SKM-1 (cell line): ENCODE measurements around the gene CCDC169.
"Not testable (repeated sequence)": the region's sequence is repeated elsewhere in the genome, so short reads cannot be mapped to it uniquely, and the experiment has no call there.

Experiments used
- DNase-seq: peaks from one replicate; lab custom pipeline; 2025; ENCODE audit not compliant: unreplicated experiment; lab: John Stamatoyannopoulos, UW

Gene CCDC169

DNA sequence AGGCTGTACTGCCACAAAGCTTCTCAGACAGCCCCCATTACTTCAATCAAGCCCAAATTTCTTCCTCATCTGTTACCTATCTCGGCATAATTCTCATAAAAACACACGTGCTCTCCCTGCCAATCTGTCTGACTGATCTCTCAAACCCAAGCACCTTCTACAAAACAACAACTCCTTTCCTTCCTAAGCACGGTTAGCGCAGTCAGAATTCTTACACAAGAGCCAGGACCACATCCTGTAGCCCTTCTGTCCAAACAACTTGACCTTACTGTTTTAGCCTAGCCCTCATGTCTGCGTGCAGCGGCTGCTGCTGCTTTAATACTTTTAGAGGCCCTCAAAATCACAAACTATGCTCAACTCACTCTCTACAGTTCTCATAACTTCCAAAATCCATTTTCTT is 22.2 kb upstream of the CCDC169 start:
- DNase-seq = not testable (repeated sequence)

DNA sequence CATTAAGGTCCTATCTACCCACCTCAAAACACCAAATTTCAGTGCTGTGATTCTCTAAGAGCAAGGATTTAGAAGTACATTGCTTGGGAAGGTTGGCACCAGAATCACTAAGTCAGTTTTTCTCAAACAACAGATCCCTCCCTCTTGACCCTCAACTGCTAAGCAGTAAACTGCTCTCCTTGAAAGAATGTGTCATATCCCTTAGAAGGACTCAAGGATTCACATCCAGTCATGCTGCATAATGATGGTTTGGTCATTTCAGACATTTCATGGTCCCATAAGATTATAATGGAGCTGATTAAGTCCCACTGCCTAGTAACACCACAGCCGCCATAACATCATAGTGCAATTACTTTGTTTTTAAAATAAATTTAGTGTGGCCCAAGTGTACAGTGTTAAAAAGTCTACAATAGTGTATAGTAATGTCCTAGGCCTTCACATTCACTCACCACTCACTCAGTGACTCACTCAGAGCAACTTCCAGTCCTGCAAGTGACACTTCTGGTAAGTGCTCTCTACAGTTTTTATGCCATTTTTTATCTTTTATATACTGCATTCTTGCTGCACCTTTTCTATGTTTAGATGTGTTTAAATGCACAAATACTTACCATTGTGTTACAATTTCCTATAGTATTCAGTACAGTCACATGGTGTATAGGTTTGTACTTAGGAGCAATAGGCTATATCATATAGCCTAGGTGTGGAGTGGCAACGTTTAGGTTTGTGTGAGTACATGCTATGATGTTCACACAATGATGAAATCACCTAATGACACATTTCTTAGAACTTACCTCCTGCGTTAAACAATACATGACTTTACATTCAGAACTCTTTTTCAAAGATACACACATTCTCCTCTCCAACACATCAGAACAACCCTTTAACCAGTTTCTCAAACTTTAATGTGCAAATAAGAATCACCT is 15.7 kb upstream of the CCDC169 start:
- DNase-seq = no peak

DNA sequence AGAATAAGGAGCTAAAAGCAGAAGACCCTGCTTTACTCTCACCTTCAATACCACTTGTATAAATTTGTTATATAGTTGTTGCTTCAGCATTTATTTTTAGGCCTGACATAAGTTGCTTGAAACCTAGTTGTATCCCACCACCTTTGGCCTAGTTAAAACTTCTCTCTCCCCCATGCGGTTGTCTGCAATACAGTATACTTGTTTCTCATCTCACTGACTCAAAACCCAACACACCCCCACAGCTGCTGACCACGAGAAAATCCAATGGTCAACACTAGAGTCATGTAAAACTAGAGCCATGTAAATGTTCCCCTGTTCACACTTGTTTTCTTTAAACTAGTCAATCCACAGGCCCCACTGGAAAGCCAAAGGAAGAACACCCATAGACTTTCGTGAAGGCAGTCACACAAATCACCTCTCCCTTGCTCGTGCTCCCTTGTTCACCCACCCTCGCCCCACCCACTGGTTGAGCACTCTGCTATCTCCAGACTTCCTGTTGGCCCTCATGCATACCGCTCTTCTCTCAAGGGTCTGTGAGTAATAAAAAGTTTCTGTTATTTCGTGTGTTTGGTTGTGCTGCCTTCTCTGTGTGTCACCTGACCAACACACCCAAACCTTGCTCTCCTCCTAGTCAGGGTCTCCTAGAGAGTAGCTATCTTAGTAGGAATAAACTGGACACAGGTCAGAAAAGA is 12.9 kb upstream of the CCDC169 start:
- DNase-seq = no peak

DNA sequence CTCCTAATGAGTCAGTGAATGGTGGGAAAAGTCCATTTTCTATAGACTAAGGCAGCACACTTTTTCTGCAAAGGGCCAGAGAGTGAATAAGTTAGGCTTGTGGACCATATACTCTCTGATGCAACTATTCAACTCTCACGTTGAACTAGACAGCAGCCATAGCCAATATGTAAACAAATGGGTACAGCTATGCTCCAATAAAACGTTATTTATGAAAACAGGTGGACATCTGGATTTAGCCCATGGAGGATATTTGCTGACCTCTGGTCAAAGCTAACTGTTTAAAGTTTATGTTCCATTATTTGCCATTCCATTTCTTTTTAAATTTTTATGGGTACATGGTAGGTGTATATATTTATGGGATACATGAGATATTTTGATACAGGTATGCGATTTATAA is 4.7 kb upstream of the CCDC169 start:
- no peak for DNase-seq

DNA sequence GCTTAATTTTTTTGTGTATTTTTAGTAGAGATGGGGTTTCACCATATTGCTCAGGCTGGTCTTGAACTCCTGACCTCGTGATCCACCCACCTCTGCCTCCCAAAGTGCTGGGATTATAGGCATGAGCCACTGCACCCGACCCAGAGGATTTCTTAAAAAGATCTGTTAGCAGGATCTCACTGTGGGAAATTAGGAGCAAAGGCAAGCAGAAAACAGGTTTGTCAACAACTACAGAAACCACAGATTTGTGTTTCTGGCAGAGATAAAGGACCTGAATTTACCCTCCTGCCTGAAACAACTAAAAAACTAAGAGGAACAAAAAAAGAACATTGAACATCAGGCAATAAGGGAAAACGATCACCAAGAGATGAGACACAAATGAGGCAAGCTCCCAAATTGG is 1.9 kb upstream of the CCDC169 start:
- DNase-seq = not testable (repeated sequence)

DNA sequence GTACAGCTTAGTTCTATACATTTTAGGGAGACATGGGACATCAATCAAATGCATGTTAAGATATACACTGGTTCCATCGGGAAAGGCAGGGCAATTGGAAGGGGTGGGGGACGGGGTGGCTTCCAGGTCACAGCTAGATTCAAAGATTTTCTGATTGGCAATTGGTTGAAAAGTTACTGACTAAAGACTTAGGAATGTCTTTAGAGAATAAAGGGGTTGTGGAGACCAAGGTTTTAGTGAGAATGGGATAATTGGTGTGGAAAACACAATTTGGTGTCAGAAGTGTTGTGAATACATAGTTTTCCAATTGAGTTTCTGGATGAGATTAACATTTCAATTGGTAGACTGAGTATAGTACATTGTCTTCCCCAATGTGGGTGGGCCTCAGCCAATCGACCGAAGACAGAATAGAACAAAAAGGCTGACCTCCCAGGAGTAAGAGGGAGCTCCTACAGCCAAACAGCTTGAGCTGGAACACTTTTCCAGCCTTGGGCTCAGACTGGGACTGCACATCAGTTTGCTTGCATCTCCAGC is 988 bp upstream of the CCDC169 start:
- DNase-seq = no peak

DNA sequence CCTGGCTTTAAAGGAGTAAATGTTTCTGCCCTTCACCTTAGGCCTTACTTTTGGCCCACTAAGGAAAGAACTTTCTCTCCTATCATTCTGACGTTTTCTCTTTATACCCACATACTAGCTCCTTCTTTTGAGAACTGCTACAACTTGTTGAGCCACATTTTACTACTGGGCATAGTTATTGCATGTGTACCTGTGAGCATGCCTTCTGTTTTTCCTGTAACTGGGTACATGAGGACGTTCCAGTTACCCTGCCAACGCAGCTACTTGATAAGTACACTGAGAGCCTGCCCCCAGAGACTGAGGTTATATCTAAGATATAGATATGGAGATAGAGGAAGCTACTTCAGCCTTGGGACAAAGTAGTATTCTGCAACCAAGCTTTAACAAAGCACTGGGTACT is 3.5 kb downstream of the CCDC169 start:
- no peak for DNase-seq

DNA sequence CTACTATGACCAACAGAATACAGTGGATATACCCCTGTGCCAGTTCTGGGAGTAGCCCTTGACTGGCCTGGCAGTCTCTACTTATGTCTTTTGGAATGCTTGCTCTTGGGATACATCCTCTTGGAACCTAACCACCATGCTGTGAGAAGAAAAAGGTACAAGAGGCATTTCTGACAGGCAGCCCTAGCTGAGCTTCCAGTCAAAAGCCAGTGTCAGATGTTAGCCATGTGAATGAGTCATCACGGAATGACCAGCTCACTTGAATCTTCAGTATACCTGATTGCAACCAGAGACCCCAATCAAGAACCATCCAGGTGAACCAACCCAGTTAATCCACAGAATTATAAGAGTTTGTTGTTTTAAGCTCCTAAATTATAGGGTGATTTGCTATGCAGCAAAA is 4.1 kb downstream of the CCDC169 start:
- DNase-seq = no peak

DNA sequence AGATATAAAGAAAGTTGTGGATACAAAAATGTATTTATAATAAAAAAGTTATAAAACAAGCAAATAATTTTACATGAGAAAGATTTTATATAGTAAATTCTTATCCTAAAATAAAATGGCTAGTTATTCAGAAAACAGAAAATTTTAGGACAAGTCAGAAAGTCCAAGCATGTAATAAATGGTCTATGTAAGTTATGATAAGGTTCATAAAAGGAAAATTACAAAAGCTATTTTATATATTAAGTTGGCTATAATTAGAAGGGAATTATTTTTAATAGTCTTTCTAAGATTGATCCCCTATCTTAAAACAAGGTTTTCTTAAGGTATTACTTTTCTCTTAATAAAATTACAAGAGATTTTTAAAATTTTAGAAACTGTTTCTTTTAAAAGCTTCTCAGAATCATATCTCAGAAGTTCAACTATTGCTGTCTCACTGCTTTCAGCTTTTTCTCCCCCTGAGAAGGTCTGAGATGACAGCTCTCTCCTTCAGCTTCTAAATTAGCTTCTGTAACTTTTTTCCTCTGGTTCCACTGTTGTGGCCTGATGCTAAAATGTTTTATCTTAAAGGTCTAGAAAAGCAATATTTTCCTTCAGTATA is 8.7 kb downstream of the CCDC169 start:
- DNase-seq = no peak

DNA sequence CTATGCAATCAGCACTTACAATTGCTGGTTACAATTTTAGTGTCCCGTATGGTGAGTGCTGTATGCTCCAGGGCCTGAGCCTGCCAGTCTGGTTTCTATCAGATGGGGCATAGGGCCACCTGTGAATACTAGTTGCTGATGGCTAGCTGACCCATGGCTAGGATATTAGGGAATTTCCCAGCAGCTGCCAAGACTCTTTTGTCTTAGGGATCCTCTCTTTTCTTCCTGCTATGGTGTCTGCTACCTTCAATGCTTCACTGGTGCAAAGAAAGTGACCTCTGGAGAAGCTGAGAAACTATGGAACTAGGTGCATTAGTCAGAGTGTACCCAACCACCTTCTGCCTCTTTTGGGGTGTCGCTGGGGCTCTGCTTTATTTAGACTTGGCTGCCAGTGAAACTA is 11.6 kb downstream of the CCDC169 start:
- no peak for DNase-seq

DNA sequence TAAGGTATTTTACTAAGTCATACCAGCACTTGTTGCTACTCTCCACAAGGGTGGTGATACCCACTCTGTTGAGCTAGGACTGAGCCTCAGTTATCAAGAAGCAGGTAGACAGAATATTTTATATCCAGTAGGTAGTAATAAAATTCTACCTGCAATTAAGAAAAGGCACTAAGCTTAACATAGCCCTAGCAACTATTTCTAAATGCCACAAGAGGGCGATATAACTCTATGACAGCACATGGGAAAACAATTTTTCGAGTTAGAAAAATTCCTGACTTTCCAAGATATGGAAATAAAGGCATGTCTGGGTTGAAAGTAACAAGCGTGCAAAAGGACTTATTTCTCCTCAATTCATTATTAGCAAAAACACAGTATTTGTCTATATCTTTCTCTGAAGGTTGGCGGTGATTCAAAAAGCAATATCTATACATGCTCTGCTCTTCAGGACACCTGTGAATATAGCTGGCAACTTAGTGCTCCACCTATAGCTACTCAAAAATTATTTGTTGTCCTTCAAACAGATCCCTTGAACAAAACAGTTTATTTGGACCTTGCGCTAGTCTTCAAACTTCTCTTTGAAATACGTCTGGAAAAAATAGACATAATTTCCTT is 14.7 kb downstream of the CCDC169 start:
- DNase-seq = no peak

DNA sequence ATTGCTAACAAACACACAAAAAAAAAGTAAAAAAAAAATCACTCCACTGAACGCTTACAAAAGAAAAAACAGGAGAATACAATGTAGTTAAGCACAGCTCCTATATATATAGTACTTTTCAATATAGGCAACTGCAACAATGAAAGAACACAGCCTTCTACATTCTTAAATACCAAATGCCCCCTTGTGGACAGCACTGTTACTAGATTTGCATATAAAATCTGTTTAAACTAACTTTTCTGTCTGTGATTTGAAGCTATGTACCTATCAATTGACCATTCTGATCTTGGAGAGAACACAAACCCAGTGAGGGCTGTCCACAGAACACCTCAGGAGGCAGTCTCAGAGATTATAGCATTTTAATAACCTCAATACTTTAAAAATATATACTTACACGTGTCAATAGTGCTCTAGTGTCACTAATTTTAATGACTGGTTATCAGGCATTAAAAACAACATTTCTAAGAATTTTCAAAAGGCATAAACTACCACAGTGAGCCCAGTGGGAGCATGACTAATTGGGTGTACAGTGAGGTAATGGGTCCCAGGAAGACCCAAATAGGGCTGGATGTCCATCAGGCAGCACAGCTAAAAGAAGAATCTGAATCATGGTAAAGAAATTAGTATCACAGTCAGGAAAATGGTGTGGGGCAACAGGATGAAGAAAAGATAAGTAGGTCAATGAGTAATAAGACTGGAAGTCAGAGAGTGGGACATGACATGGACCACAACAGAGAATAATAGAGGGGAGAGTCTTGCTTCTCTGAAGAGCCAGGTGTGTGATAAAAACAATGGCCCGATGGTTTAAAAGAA is 22.2 kb downstream of the CCDC169 start:
- peak; percentile 36 for DNase-seq

DNA sequence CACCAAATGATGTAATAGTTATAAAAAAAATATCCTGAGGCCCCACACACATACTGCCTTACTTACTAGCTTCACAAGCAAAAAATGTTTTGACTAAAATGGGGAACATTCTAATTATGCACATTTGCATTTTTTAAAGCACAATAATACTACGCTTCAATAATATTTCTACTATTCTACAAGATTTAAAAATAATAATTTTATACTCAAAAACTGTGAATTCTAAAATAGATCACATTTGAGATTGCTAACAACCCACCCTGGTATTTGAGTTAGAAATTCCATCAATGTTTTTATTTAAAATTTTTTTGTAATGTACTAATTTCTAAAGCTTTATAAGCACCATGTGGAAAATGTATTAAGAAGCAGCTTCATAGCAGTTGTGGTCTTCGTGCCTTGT is 24.2 kb downstream of the CCDC169 start:
- no peak for DNase-seq

DNA sequence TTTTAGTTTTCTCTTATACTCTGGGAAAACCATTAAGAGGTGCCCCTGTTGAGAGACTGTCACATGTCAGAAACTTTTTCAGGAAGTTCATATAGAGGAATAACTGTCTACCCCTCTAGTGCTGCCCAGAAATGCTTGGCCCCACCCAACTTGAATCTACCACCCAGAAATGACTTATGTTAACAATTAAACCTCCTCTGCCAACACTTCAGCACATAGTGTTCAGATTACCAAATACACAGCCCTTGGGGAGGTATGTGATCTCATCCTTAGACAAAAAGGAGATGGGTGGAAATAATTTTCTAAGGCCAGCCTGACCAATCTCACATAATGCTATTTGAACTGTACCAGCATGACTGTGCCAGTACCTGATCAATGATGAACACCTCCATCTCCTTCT is 35.6 kb downstream of the CCDC169 start:
- no peak for DNase-seq

DNA sequence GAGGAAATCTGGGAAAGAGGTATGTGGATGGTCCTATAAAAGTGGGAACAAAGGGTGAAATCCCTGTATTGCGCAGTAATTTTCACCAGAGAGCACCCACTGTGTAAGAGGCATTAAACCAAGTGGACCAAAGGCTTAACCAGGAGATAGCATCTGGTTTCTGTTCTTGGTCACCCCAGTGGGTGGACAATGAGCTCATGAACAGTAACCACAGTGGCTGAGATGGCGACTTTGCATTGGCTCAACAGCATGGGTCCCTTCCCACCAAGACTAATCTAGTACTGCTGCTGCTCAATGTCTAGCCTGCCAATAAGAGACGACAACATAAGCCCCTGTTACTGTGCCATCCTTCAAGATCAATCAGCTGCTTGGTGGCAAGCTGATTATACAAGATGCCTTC is 36.6 kb downstream of the CCDC169 start:
- DNase-seq = no peak

DNA sequence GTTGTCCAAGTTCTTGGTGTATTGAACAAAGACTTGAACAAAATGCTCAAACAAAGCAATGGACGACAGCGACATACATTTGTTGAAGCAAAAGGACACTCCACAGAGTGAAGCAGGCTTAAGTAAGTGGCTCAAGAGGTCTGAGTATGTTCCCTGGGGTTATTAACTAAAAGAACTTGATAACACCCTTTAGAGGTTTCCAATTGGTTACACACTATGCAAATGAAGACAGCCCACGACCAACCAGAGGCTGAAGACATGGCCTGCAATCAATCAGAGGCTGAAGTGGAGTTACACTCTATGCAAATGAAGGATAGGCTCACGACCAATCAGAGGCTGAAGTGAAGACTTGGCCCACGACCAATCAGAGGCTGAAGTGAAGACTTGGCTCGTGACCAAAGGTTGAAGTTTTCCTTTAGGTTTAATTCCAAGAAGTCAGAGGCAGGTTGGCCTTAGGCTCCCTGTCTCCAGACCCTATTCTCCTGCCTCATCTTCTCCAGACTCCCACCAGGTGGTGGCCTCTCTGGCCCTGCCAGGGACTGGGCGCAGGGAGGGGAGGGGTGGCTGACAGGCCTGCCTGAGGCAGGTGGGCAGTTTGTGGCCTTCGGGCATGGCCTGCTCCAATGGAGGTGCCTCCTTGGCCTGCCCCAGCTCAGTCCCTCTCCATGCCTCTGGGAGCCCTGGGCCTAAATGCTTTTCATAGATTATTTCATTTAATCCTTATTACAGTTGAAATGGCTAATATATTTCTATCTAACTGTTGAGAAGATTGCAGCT is 38.1 kb downstream of the CCDC169 start:
- no peak for DNase-seq

DNA sequence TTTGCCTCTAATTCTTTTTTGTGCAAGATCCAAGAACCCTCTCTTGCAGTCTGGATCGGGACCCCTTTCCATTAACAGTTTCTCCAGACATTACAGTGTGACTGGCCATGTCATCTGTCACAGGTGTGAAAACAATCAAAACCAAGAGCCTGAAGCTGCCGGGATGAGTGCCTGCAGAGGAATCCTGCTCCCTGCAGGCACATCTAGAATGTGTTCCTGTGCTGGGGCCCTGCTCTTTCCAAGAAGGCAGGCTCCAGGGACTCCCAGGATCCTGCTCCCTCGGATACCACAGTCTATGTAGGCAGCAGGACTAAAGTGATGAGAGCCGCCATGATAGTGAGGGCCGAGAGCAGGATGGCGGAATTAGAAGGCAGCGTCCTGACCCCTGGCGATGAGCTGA is 38.8 kb downstream of the CCDC169 start:
- DNase-seq = no peak

DNA sequence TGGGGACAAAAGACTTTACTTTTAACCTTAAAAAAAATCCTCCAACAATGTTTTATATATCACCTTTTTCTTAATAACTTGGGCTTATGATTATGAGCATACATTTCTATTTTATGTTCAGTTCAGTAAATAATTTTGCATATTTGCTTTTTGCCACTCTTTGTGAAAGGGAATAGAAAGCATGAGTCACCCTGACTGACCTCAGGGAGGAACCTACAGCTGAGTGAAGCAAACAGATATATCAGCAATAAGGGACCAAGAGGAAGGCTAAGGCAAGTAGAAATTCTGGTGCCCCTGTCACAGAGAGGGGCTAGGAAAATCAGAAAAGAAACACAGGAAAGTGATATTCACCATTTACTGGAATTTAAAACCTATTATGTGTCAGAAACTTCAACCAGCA is 46.1 kb downstream of the CCDC169 start:
- no peak for DNase-seq

DNA sequence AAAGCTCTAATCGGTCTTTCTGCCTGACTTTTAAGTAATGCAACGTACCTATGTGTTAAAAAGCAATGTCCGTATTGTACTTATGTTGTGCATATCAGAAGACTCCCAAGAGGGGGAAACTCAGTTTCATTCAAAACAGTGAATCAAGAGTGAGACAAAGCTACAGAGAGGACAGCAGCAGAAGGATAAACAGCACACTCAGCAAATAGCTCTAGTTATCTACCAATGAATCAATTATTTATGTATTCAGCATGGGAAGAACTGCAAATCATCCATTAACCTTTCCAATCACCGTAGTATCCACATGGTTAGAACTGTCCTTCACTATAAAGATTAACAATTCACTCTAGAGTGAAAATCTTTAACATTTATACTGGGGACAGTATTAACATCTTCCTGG is 46.6 kb downstream of the CCDC169 start:
- no peak for DNase-seq

DNA sequence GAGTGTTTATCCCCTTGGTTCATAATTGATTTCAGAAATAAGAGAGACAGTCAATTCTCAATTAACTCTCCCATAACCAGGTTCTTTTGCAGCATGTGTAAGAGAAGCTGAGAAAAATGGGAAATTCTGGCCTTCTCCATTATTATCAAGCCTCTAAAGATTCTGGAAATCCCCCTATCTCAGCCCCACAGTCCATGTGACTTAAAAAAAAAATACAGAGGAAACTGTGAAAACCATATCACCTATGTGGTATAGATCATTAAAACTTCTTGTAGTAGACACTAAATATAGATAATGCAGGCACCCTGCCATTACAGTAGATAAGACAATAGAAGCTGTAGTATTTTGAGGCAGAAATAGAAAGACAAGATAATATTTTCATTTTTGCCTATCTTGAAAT is 48.9 kb downstream of the CCDC169 start:
- no peak for DNase-seq
